IMR-90 (cell line): ENCODE results near the gene GALNT9.

ENCODE experiments used
- BHLHE40 ChIP-seq: fragments of 150-350 bp; IDR thresholded peaks from 2 replicates; pipeline ENCODE4 v1.6.1; 2016; ENCODE audit warnings: mild to moderate bottlenecking, low read depth, low read length
- POLR2A ChIP-seq: IDR thresholded peaks from 2 replicates; pipeline ENCODE4 v1.6.1; 2012; ENCODE audit warnings: mild to moderate bottlenecking, low read depth, low read length
- RAD21 ChIP-seq: IDR thresholded peaks from 2 replicates; pipeline ENCODE4 v1.6.1; 2012; ENCODE audit warnings: low read length, improper control_type of control experiment
- USF2 ChIP-seq: fragments of 150-350 bp; IDR thresholded peaks from 2 replicates; pipeline ENCODE4 v1.6.1; 2017; ENCODE audit warnings: mild to moderate bottlenecking, antibody characterized with exemption, low read length, low read depth
- TF ChIP-seq, protein P1 (sequence below): conservative IDR thresholded peaks from 2 replicates; pipeline ENCODE4 v1.5.1; 2012; ENCODE audit warnings: mild to moderate bottlenecking, low read depth, low read length, improper control_type of control experiment

DNA sequence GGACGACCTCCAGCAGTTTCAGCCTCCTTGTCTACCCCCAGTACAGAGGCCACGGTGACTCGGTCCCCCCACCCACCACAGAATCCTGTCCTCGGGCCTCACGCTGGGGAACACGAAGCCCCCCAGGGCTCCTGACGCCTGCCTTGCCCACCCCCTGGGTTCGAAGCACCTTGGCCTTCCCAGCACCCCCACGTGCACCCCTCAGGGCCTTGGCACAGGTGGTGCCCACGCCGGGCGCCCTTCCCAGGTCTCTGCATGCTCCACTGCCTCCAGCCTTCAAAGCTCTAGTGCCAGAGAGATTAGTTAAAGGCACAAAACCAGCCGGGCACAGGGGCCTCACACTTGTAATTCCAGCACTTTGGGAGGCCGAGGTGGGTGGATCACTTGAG is 123.3 kb downstream of the GALNT9 start:
- no peak for TF ChIP-seq POLR2A
- no peak for TF ChIP-seq RAD21
- TF ChIP-seq USF2: no peak
- TF ChIP-seq, protein P1, sequence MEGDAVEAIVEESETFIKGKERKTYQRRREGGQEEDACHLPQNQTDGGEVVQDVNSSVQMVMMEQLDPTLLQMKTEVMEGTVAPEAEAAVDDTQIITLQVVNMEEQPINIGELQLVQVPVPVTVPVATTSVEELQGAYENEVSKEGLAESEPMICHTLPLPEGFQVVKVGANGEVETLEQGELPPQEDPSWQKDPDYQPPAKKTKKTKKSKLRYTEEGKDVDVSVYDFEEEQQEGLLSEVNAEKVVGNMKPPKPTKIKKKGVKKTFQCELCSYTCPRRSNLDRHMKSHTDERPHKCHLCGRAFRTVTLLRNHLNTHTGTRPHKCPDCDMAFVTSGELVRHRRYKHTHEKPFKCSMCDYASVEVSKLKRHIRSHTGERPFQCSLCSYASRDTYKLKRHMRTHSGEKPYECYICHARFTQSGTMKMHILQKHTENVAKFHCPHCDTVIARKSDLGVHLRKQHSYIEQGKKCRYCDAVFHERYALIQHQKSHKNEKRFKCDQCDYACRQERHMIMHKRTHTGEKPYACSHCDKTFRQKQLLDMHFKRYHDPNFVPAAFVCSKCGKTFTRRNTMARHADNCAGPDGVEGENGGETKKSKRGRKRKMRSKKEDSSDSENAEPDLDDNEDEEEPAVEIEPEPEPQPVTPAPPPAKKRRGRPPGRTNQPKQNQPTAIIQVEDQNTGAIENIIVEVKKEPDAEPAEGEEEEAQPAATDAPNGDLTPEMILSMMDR: no peak
- TF ChIP-seq BHLHE40: no peak
